ENCODE data around the gene ELAVL2. TPM values are rescaled to one million over a fixed set of nuclear protein-coding genes. Genes with fewer than 3 reads are reported as not detected.

ELAVL2 gene
- total and polyA plus RNA-seq, 2 of the 4 experiments (the other 2 are of a cell fraction), result 0.36 TPM; not detected in 1

DNA sequence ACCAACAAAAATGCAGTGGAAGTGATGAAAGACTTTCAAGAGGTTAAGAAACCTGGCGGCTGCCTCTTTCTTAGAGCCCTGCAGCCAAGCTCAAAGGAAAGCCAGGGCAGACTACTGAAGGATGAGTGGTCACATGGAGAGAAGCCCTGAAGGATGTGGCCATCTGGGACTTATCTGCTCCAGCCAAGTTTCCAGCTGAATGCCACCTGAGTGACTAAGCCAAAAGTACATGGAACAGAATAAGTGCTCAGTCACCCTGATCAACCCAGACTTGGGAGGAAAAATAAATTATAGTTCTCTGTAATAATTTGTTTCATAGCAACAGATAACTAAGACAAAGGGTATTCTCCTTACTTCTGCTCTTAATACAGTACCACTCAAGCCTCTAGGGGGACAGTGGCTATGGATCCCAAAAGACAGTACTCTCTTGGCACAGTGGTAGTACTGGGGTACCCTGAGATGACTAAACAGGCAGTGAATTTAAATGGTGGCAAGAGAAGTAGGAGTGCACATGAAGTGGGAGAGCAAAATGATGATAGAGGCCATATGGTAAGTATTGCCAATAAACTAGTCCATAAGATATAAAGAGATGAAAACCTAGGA lies 182.3 kb downstream of the ELAVL2 start:
- no peak overlapping the region for H3K23ac ChIP-seq (ENCODE audit: low read depth, low read length)
- BruUV-seq (replicated peaks), result no TSS peak
- CTCF ChIA-PET, result no interaction called here
- no peaks in the 10 kb centered on the region for H3K79me1 ChIP-seq (ENCODE audit: low read depth in 1 of 2, low read length in 2 of 2)
- no peak overlapping the region for H3K18ac ChIP-seq (ENCODE audit: low read depth, low read length)
- H3K4ac ChIP-seq (ENCODE audit: low read depth, low read length), result no peak overlapping the region
- POLR2A ChIA-PET (ENCODE audit: unreplicated experiment), result no interaction called here
- DNase-seq, result no peak
- H3K27me3 ChIP-seq (ENCODE audit: control insufficient read depth, insufficient read depth, low read length), result no peaks in the 10 kb centered on the region
- no peak overlapping the region for H3K4me2 ChIP-seq (ENCODE audit: low read depth, low read length)
- H3K27ac ChIP-seq (ENCODE audit: insufficient read depth, low read length), result no peak overlapping the region
- no peak overlapping the region for H2AK9ac ChIP-seq (replicated peaks; ENCODE audit: low read depth, low read length, poor library complexity)
- H3K36me3 ChIP-seq (ENCODE audit: control insufficient read depth, insufficient read depth, low read length), result no peaks in the 10 kb centered on the region
- intact Hi-C loops (cut with micrococcal nuclease), result no loop called here
- no peak overlapping the region for H2BK20ac ChIP-seq (ENCODE audit: low read depth, low read length)
- no peak overlapping the region for H4K5ac ChIP-seq (ENCODE audit: low read depth, low read length)
- peaks cover 16% of the 10 kb centered on the region for H3K9me3 ChIP-seq (ENCODE audit: control insufficient read depth, insufficient read depth, low read length)
- in situ Hi-C loops (cut with MboI; ENCODE audit: low sequenced_read_pairs), result no loop called here
- no peak overlapping the region for H4K91ac ChIP-seq (ENCODE audit: insufficient read depth, low read depth, low read length)
- H3K14ac ChIP-seq (replicated peaks; ENCODE audit: low read depth, low read length), result no peak overlapping the region
- H3K9me1 ChIP-seq (ENCODE audit: insufficient read depth, low read length), result no peaks in the 10 kb centered on the region
- no peaks in the 10 kb centered on the region for H3K4me1 ChIP-seq (ENCODE audit: control insufficient read depth, insufficient read depth, low read length)
- no peak overlapping the region for H2BK5ac ChIP-seq (ENCODE audit: low read depth, low read length, poor library complexity, severe bottlenecking)
- TF ChIP-seq CHD1 (IDR thresholded peaks at IDR 0.05; ENCODE audit: low read depth, low read length) (no peak), POLR2A (IDR thresholded peaks at IDR 0.05; ENCODE audit: low read depth, low read length) (no peak), BHLHE40 (IDR thresholded peaks at IDR 0.05; ENCODE audit: low read depth, low read length) (no peak), CEBPB (IDR thresholded peaks at IDR 0.05; ENCODE audit: low read depth, low read length) (no peak), MXI1 (IDR thresholded peaks at IDR 0.05; ENCODE audit: borderline replicate concordance, low read depth, low read length) (no peak), RFX5 (IDR thresholded peaks at IDR 0.05; ENCODE audit: low read depth, low read length) (no peak), MAFK (IDR thresholded peaks at IDR 0.05; ENCODE audit: low read depth, low read length) (no peak), RAD21 (IDR thresholded peaks at IDR 0.05; ENCODE audit: low read length) (no peak), FOS (IDR thresholded peaks at IDR 0.05; ENCODE audit: low read depth, low read length) (no peak), MAZ (IDR thresholded peaks at IDR 0.05; ENCODE audit: borderline replicate concordance, low read depth, low read length) (no peak), SMC3 (IDR thresholded peaks at IDR 0.05; ENCODE audit: low read depth, low read length) (no peak), NFE2L2 (IDR thresholded peaks at IDR 0.05; ENCODE audit: low read depth, low read length) (no peak), RCOR1 (IDR thresholded peaks at IDR 0.05; ENCODE audit: insufficient replicate concordance, low read length) (no peak)
- TF ChIP-seq, protein P1, sequence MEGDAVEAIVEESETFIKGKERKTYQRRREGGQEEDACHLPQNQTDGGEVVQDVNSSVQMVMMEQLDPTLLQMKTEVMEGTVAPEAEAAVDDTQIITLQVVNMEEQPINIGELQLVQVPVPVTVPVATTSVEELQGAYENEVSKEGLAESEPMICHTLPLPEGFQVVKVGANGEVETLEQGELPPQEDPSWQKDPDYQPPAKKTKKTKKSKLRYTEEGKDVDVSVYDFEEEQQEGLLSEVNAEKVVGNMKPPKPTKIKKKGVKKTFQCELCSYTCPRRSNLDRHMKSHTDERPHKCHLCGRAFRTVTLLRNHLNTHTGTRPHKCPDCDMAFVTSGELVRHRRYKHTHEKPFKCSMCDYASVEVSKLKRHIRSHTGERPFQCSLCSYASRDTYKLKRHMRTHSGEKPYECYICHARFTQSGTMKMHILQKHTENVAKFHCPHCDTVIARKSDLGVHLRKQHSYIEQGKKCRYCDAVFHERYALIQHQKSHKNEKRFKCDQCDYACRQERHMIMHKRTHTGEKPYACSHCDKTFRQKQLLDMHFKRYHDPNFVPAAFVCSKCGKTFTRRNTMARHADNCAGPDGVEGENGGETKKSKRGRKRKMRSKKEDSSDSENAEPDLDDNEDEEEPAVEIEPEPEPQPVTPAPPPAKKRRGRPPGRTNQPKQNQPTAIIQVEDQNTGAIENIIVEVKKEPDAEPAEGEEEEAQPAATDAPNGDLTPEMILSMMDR (conservative IDR thresholded peaks at IDR 0.05; ENCODE audit: low read depth, low read length), result no peak
- TF ChIP-seq, protein P2, sequence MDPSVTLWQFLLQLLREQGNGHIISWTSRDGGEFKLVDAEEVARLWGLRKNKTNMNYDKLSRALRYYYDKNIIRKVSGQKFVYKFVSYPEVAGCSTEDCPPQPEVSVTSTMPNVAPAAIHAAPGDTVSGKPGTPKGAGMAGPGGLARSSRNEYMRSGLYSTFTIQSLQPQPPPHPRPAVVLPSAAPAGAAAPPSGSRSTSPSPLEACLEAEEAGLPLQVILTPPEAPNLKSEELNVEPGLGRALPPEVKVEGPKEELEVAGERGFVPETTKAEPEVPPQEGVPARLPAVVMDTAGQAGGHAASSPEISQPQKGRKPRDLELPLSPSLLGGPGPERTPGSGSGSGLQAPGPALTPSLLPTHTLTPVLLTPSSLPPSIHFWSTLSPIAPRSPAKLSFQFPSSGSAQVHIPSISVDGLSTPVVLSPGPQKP (IDR thresholded peaks at IDR 0.05; ENCODE audit: borderline replicate concordance, low read depth, low read length), result no peak
- TF ChIP-seq, protein P3, sequence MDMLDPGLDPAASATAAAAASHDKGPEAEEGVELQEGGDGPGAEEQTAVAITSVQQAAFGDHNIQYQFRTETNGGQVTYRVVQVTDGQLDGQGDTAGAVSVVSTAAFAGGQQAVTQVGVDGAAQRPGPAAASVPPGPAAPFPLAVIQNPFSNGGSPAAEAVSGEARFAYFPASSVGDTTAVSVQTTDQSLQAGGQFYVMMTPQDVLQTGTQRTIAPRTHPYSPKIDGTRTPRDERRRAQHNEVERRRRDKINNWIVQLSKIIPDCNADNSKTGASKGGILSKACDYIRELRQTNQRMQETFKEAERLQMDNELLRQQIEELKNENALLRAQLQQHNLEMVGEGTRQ (IDR thresholded peaks at IDR 0.05; ENCODE audit: low read depth, low read length), result no peak
- dilution Hi-C loops (cut with HindIII; ENCODE audit: low sequenced_read_pairs, unreplicated experiment), result no loop called here
- H2BK120ac ChIP-seq (ENCODE audit: low read depth, low read length), result no peak overlapping the region
- no peak overlapping the region for H2AK5ac ChIP-seq (ENCODE audit: low read depth, low read length)
- no peaks in the 10 kb centered on the region for H4K20me1 ChIP-seq (ENCODE audit: insufficient read depth, low read length)
- ATAC-seq (ENCODE audit: low read depth), result no peak
- WGBS, 2 experiments (ENCODE audit: extremely low coverage in 2 of 2, insufficient read length in 1 of 2), result no CpG with 5 or more reads among the region's 1 CpG
- no peak overlapping the region for H3K56ac ChIP-seq (ENCODE audit: extremely low read depth, insufficient read depth, low read length)
- no peak overlapping the region for H3K4me3 ChIP-seq (ENCODE audit: insufficient read depth, low read depth, low read length)
- H2BK15ac ChIP-seq (ENCODE audit: low read depth, low read length), result no peak overlapping the region
- no peak overlapping the region for H3K9ac ChIP-seq (ENCODE audit: low read depth, low read length)
- no peak overlapping the region for H2AFZ ChIP-seq (replicated peaks; ENCODE audit: low read length, poor library complexity)
- H4K8ac ChIP-seq (ENCODE audit: low read depth in 2 of 2, low read length in 2 of 2), result no peak overlapping the region
